Measurements from ENCODE around the gene OR10A3.

GRCh38 chr11:7936615-7937014, 4.9 kb downstream of the OR10A3 start:
- TF ChIP-seq ZNF114 (CRISPR knock-in tag; IDR thresholded peaks at IDR 0.05), result no peak
- no peak for TF ChIP-seq CTCF (conservative IDR thresholded peaks at IDR 0.05; ENCODE audit: low read depth in 2 of 2)
- no peak for TF ChIP-seq EZH2phosphoT487 (IDR thresholded peaks at IDR 0.05; ENCODE audit: unreplicated experiment)
- TF ChIP-seq POLR2AphosphoS5 (IDR thresholded peaks at IDR 0.05; ENCODE audit: low read depth), result no peak
- TF ChIP-seq REST (IDR thresholded peaks at IDR 0.05; ENCODE audit: unreplicated experiment), result no peak
- TF ChIP-seq EZH2 (IDR thresholded peaks at IDR 0.05; ENCODE audit: low read depth, unreplicated experiment), result no peak
- no peak for TF ChIP-seq CREB1 (CRISPR knock-in tag; IDR thresholded peaks at IDR 0.05; ENCODE audit: low read depth)
- TF ChIP-seq NANOG (IDR thresholded peaks at IDR 0.05; ENCODE audit: borderline replicate concordance), result no peak
- TF ChIP-seq ETS1 (IDR thresholded peaks at IDR 0.05), result no peak
- TF ChIP-seq STAT1 (IDR thresholded peaks at IDR 0.05; ENCODE audit: unreplicated experiment), result no peak
